AG09319 (cell line): Measurements from ENCODE around the gene ANKRD37.

Experiments
- DNase-seq: peaks from one replicate; pipeline ENCODE4 v3.0.0-alpha.2; 2010; ENCODE audit warnings: low read depth; ENCODE audit errors: extremely low read depth
- TF ChIP-seq, protein P1 (sequence below): IDR thresholded peaks from 2 replicates; pipeline ENCODE4 v1.5.1; 2011; ENCODE audit warnings: low read depth, mild to moderate bottlenecking, inconsistent platforms, low read length, moderate library complexity

ANKRD37 gene

DNA sequence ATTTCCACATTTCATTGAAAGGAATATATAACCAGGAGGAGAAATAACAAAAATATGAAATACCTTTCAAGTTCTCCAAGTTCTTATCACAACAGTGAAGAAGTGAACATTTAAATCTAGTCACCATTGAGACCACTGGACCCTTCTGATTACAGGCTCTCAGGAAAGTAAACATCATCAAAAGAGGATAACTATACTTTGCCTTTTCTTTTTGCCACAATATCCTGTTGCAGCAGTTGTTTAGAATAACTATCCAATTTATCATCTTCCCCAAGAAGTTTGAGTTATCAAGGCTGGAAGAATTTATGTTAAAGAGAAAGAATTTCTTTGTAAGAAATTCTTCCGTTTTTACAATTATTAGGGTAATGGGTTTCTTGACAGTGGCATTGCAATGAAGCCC lies 4.5 kb upstream of the ANKRD37 start:
- no peak for DNase-seq
- TF ChIP-seq, protein P1, sequence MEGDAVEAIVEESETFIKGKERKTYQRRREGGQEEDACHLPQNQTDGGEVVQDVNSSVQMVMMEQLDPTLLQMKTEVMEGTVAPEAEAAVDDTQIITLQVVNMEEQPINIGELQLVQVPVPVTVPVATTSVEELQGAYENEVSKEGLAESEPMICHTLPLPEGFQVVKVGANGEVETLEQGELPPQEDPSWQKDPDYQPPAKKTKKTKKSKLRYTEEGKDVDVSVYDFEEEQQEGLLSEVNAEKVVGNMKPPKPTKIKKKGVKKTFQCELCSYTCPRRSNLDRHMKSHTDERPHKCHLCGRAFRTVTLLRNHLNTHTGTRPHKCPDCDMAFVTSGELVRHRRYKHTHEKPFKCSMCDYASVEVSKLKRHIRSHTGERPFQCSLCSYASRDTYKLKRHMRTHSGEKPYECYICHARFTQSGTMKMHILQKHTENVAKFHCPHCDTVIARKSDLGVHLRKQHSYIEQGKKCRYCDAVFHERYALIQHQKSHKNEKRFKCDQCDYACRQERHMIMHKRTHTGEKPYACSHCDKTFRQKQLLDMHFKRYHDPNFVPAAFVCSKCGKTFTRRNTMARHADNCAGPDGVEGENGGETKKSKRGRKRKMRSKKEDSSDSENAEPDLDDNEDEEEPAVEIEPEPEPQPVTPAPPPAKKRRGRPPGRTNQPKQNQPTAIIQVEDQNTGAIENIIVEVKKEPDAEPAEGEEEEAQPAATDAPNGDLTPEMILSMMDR, result no peak

DNA sequence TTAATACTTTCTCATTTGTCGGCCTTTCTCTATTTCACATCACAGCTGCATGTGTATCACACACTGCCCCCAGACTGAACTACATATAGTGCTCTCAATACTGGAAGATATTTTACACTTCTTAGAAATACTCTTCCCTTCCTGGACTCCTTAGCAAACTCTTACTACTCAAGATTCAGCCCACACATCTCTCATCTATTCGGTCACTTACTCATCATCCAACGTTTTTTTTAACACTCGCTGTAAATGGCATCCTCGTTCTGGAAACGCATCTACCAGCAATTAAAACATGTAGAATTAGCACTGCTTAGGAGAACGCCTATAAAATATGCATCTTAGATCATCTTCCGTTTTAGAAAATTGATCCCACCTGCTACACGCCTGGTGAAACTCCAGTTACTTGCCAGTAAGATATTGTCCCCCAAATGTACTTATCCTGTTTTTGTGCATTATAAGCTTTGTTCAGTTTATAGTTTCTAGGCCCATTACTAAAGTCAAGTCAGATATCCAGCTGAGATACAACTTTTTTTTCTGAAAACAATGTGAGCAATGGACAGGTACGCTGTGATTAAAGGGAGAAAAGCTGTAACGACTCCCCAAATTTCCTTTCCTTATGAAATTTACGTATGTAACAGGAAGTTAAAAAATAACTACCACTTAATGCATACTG lies 1.9 kb upstream of the ANKRD37 start:
- TF ChIP-seq, protein P1, result no peak
- no peak for DNase-seq

DNA sequence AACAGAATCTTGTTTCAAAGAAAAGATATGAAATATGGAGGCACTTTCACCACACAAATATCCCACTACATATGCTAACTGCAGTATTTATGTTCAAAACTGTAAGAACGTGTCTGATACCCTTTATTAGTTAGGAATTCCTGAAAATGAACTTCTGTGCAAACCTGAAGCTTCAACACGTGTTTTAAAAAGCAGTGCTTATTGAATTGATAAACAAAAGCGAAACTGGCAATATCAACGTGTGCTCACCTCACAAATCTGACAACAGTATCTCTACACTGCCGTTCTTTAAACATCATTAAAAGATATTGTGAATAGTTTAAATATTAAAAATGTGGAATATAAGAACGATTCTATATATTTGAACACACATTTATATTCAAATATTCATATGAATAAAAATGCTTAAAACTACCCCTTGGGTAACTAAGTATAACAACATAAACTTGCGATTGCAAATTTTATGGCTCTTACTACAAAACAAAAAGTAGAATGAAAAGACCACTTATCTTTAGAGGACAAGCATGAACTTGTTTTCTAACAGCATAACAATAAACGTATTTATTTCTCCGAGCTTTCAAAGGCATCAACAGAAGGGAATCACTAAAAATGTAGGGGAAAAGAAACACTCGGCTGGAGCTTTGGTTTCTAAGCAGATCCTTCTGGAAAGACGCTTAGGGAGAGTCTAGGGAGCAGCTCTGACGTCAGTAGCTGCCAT lies 1.2 kb upstream of the ANKRD37 start, which contains the start of gene LRP2BP:
LRP2BP (minus strand) TSS at position 687 of the 718 bp plus-strand sequence. CDS start 17,738 bp downstream, outside the sequence.
- no peak for DNase-seq
- TF ChIP-seq, protein P1, result no peak

DNA sequence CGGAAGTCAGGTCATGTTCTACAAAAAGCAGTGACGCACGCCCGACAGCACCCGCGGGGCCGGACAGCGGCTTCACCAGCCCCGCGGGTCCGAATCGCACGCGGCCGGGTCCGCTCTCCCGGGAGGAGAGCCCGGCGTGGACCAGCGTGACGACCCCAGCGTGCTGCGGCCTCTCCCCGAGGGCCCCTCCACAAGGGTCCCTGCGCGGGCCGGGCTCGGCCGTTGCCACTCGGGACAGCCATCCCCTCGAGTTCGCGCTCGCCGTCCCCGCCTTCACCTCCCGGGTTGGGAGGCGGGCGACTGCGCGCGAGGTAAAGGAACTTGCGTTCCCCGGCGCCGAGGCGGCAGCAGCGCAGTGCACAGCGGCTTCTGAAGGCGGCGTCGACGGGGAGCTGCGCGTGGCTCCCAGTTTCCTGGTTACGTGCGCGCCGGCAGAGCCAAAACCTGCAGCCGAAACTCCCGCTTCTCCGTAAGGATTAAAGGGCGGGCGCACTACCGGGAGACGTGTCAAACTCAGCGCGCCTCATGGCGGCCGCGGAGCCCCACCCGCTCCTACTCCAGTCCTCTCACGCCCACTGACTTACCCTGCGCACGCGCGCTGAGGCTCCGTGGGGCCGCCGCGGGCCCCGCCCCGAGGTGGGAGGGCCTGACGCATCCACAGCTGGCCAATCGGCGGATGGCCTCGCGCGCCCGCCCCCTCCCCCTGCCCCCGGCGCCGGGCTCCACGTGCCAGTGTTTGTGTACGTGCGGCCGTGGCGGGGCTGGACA lies 501 bp upstream of the ANKRD37 start:
- TF ChIP-seq, protein P1, result no peak
- peak; percentile 94 for DNase-seq

DNA sequence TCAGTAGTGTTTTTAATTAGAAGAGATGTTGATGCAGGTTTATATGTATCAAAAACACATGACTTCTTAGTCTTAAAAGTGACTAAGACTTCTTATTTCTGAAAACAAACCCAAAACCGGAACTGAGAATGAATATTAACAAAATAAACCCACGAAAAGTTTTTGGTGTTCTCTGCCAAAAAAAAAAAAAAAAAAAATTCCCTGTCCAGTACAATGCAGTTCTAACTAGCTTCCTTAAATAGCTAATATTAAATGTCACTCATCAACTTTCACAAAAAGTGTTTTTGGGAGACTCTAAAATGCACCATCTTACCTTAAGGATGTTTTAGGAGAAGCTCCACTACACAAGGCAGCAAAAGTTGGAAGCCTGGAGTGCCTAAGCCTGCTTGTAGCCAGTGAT lies 2.0 kb downstream of the ANKRD37 start:
- DNase-seq, result no peak
- TF ChIP-seq, protein P1, result no peak

DNA sequence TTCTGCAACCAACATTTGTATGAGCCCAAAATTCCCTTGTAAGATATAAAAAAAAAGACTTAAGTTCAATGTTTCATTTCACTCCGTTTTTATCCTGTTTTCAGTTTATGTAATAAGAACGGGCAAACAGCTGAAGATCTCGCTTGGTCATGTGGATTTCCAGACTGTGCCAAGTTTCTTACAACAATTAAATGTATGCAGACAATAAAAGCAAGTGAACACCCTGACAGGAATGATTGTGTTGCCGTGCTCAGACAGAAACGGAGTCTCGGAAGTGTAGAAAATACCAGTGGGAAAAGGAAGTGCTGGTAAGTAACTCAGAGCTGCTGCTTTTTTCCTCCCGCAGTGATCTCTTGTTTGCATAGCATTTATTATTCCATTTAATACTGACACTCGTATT lies 2.8 kb downstream of the ANKRD37 start:
- TF ChIP-seq, protein P1, result no peak
- DNase-seq, result no peak

DNA sequence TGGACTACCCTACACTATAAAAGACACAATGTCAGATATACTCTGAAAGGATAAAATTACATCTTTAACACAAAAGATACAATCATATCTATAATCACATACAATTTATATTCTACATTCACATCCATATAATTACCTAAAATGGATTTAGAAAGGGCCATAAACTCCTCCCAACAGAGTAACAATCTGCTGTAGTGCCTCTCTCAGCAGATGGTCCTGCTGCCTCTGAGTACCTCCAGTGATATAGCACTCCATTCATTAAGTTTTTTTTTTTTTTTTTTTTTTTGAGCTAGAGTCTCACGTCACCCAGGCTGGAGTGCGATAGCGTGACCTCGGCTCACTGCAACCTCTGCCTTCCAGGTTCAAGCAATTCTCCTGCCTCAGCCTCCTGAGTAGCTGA lies 7.4 kb downstream of the ANKRD37 start:
- no peak for DNase-seq
- TF ChIP-seq, protein P1, result no peak
